GM19438 (cell line): Measurements from ENCODE around the gene ZNF81.
"Not testable (repeated sequence)": the region's sequence is repeated elsewhere in the genome, so short reads cannot be mapped to it uniquely, and the experiment has no call there.

ENCODE experiments used
- ATAC-seq: cut with Tn5 transposase; IDR thresholded peaks from one replicate; pipeline ENCODE4 v1.9.1; 2021; ENCODE audit warnings: low read depth; ENCODE audit not compliant: unreplicated experiment

Gene ZNF81

GRCh38 chrX:47927212-47927611 is 90.5 kb downstream of the ZNF81 start:
- no peak for ATAC-seq

GRCh38 chrX:47931970-47932369 is 95.3 kb downstream of the ZNF81 start:
- ATAC-seq = not testable (repeated sequence)

- no peak for ATAC-seq
Observed at GRCh38 chrX:47933946-47934345, 97.2 kb downstream of the ZNF81 start.

GRCh38 chrX:47936224-47936939 is 99.7 kb downstream of the ZNF81 start:
- ATAC-seq = no peak

GRCh38 chrX:47936940-47937317 is 100.2 kb downstream of the ZNF81 start:
- no peak for ATAC-seq

- no peak for ATAC-seq
Observed at GRCh38 chrX:47940448-47940847, 103.7 kb downstream of the ZNF81 start.

- ATAC-seq = no peak
Observed at GRCh38 chrX:47941423-47941822, 104.7 kb downstream of the ZNF81 start.

- not testable (repeated sequence) for ATAC-seq
Observed at GRCh38 chrX:47955295-47955694, 118.6 kb downstream of the ZNF81 start.

GRCh38 chrX:47956016-47956415 is 119.3 kb downstream of the ZNF81 start:
- ATAC-seq = no peak

- ATAC-seq = not testable (repeated sequence)
Observed at GRCh38 chrX:47958206-47958605, 121.5 kb downstream of the ZNF81 start.

GRCh38 chrX:47958761-47959342 is 122.2 kb downstream of the ZNF81 start:
- ATAC-seq = no peak

- no peak for ATAC-seq
Observed at GRCh38 chrX:47960406-47960805, 123.7 kb downstream of the ZNF81 start.

- not testable (repeated sequence) for ATAC-seq
Observed at GRCh38 chrX:47961830-47962229, 125.1 kb downstream of the ZNF81 start.

GRCh38 chrX:47965526-47965925 is 128.8 kb downstream of the ZNF81 start:
- ATAC-seq = not testable (repeated sequence)
